Right lobe of liver (tissue), 6 donors: ENCODE measurements around the gene KDM2B. TPM values are rescaled to one million over a fixed set of nuclear protein-coding genes. Genes with fewer than 3 reads are reported as not detected.

Experiments
- ATAC-seq, 4 donors: fragments of 200-7000 bp; cut with Tn5 transposase; one replicate each; pipeline ENCODE4 v1.9.1; 2020; ENCODE audit warnings: mild to moderate bottlenecking in 4 of 4, moderate library complexity in 4 of 4
- DNase-seq, 3 donors: peaks; one replicate each; pipeline ENCODE4 v3.0.0-alpha.2; 2020
- H3K27ac ChIP-seq, 3 donors: fragments of 200-600 bp; one replicate each; pipeline ENCODE4 v1.8.0; 2022
- H3K27me3 ChIP-seq, 2 donors: fragments of 200-600 bp; one replicate each; pipeline ENCODE4 v1.8.0; 2022
- H3K36me3 ChIP-seq, 4 donors: fragments of 200-600 bp; sonication (generic) in 1 of 4; one replicate each; pipeline versions ENCODE4 v1.5.1 to v1.8.0; 2017 to 2022; ENCODE audit warnings: control low read depth in 1 of 4
- H3K4me1 ChIP-seq, 4 donors: fragments of 200-600 bp; sonication (generic) in 1 of 4; one replicate each; pipeline versions ENCODE4 v1.5.1 to v1.8.0; 2017 to 2022; ENCODE audit warnings: control low read depth in 1 of 4
- H3K4me3 ChIP-seq, 3 donors: fragments of 200-600 bp; one replicate each; pipeline ENCODE4 v1.8.0; 2022
- H3K9me3 ChIP-seq, 4 donors: fragments of 200-600 bp; sonication (generic) in 1 of 4; one replicate each; pipeline versions ENCODE4 v1.5.1 to v1.8.0; 2017 to 2022; ENCODE audit warnings: control low read depth in 1 of 4
- POLR2A ChIP-seq: fragments of 450-650 bp; IDR thresholded peaks from one replicate; pipeline ENCODE4 v1.6.1; 2017; ENCODE audit warnings: antibody characterized with exemption, mild to moderate bottlenecking
- WGBS: methylation state at CpG from one replicate; pipeline ENCODE4 v1.1.6; 2018; ENCODE audit warnings: low coverage, low lambda C conversion rate; ENCODE audit not compliant: insufficient coverage; ENCODE audit errors: missing lambda C conversion rate; 5-methylcytosine and 5-hydroxymethylcytosine counted together
- intact Hi-C, 2 donors: fragments of 100-400 bp; cut with DNase I; formaldehyde crosslinking; loops; one replicate each; pipeline versions ENCODE4 v1.11.2 to v1.14.1; 2022
- total RNA-seq, 6 experiments: library from RNA; depleted of rRNA in 2 of 6; stranded (reverse); fragments of >200 nt in 2 of 6; fragmentation: NEBNext Ultra II Directional in 3 of 6; extraction: Animal tissue kit (Norgen Biotek cat#: 25700) in 3 of 6; gene quantifications; one replicate each; pipeline versions ENCODE4 v1.1.0 to v1.2.4, GENCODE V29; 2016 to 2023
- TF ChIP-seq, protein P1 (sequence below), 4 donors: fragments of 200-600 bp in 3 of 4; fragments of 450-650 bp in 1 of 4; IDR thresholded peaks; one replicate each; pipeline versions ENCODE4 v1.5.1 to v1.8.0; 2016 to 2022; ENCODE audit warnings: antibody characterized with exemption in 4 of 4, mild to moderate bottlenecking in 2 of 4
- donor health status: DM: no; HTN: yes; CAD: no.
- donor health status: DM: no; HTN: no; CAD: no.
- donor health status: DM: no; HTN: no; CAD: no.
- donor health status: DM: no; HTN: yes; CAD: no.
- donor health status: DM: no; HTN: yes; CAD: no.

KDM2B gene
- total RNA-seq, 6 experiments from 2014 or later = 4.8 to 22.8 (median 9.8) TPM

GRCh38 chr12:121417847-121418246 lies 163.0 kb downstream of the KDM2B start:
- H3K27me3 ChIP-seq = no peaks in the 10 kb centered on the region
- H3K27ac ChIP-seq = no peak overlapping the region
- no peaks in the 10 kb centered on the region for H3K4me1 ChIP-seq
- TF ChIP-seq POLR2A = no peak
- TF ChIP-seq, protein P1, sequence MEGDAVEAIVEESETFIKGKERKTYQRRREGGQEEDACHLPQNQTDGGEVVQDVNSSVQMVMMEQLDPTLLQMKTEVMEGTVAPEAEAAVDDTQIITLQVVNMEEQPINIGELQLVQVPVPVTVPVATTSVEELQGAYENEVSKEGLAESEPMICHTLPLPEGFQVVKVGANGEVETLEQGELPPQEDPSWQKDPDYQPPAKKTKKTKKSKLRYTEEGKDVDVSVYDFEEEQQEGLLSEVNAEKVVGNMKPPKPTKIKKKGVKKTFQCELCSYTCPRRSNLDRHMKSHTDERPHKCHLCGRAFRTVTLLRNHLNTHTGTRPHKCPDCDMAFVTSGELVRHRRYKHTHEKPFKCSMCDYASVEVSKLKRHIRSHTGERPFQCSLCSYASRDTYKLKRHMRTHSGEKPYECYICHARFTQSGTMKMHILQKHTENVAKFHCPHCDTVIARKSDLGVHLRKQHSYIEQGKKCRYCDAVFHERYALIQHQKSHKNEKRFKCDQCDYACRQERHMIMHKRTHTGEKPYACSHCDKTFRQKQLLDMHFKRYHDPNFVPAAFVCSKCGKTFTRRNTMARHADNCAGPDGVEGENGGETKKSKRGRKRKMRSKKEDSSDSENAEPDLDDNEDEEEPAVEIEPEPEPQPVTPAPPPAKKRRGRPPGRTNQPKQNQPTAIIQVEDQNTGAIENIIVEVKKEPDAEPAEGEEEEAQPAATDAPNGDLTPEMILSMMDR (IDR thresholded peaks at IDR 0.05) = no peak
- H3K9me3 ChIP-seq = no peaks in the 10 kb centered on the region
- WGBS = 88% methylated on average over 6 of the region's 6 CpGs
- H3K36me3 ChIP-seq = peaks cover 0 to 56% (median 6%) of the 10 kb centered on the region in 4 donors
- DNase-seq (no peak), ATAC-seq (no peak)
- no peak overlapping the region for H3K4me3 ChIP-seq
- intact Hi-C loops = no loop called here

DNA sequence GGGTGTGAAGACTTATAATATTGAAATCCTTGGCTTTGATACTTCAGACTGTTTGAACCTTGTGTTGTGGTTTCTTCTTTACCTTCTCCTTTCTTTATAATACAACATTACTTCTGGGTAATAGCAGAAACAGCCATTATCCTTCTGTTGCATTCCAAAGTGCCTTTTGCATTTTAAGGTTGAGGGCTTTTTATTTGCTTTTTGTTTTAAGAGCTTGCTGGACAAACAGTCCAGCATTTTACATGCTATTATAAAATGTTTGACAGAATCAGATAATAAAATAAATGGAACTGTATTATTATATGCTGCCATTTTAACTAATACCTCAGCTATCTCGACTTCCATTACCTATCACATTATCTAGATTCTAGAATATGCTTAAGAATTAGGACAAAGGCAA lies 166.9 kb downstream of the KDM2B start:
- H3K27ac ChIP-seq = no peak overlapping the region
- H3K4me3 ChIP-seq = no peak overlapping the region
- DNase-seq = no peak
- H3K9me3 ChIP-seq = no peaks in the 10 kb centered on the region
- no peak for ATAC-seq
- no peaks in the 10 kb centered on the region for H3K27me3 ChIP-seq
- no peak for TF ChIP-seq POLR2A
- TF ChIP-seq, protein P1 (IDR thresholded peaks at IDR 0.05) = no peak
- H3K36me3 ChIP-seq = peaks cover 0 to 31% (median 3%) of the 10 kb centered on the region in 4 donors
- no peaks in the 10 kb centered on the region for H3K4me1 ChIP-seq
- 89% methylated on average over 1 of the region's 1 CpG for WGBS
- intact Hi-C loops = no loop called here

DNA sequence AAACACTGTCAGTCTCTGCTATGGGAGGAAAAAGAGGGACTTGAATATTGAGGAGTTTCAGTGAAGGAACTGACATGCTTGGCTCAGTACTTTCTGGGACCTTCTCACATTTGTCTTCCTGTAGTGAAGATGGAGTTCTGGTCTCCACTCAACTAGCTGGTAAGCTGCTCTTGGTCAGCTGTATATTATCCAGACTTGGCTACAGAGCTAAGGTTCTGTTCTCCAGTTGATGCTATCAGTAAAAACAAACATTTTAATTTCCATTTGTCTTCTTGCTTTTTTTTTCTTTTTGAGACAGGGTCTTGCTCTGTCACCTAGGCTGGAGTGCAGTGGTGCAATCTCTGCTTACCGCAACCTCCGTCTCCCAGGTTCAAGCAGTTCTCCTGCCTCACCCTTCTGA lies 175.6 kb downstream of the KDM2B start:
- no peak for ATAC-seq
- intact Hi-C loops = no loop called here
- H3K4me3 ChIP-seq = no peak overlapping the region
- no peak for DNase-seq
- TF ChIP-seq, protein P1 (IDR thresholded peaks at IDR 0.05) = no peak
- no peak for TF ChIP-seq POLR2A
- H3K9me3 ChIP-seq = no peaks in the 10 kb centered on the region
- no peaks in the 10 kb centered on the region for H3K27me3 ChIP-seq
- H3K27ac ChIP-seq = no peak overlapping the region
- H3K4me1 ChIP-seq = peaks cover 0 to 22% (median 8%) of the 10 kb centered on the region in 4 donors
- 100% methylated on average over 2 of the region's 2 CpGs for WGBS
- peaks cover 0 to 7% (median 0%) of the 10 kb centered on the region in 4 donors for H3K36me3 ChIP-seq

DNA sequence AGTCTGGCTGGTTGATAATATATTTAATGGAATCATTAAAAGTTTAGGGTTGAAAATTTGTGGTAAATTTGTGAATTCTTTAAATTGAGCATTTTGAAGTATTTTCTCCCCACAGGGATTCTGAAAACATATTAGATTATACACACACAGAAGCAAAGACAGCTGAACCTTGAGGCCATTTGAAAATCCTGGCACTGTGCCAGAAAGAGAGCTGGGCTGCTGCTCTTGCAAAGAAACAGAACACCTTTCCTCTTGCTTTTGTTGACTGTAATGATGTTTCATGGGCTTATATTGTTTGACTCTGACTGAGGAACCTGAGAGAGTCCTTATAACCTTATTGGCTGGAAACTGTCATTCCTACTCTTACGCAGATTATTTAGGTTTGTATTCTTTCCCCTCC lies 176.1 kb downstream of the KDM2B start:
- WGBS = 100% methylated on average over 1 of the region's 1 CpG
- DNase-seq = no peak
- H3K27ac ChIP-seq = no peak overlapping the region
- no peak overlapping the region for H3K4me3 ChIP-seq
- ATAC-seq = no peak
- no peaks in the 10 kb centered on the region for H3K9me3 ChIP-seq
- TF ChIP-seq, protein P1 (IDR thresholded peaks at IDR 0.05) = no peak
- no peak for TF ChIP-seq POLR2A
- intact Hi-C loops = no loop called here
- H3K36me3 ChIP-seq = peaks cover 0 to 7% (median 0%) of the 10 kb centered on the region in 4 donors
- peaks cover 0 to 22% (median 8%) of the 10 kb centered on the region in 4 donors for H3K4me1 ChIP-seq
- no peaks in the 10 kb centered on the region for H3K27me3 ChIP-seq

GRCh38 chr12:121403721-121404120 lies 177.1 kb downstream of the KDM2B start:
- ATAC-seq = no peak
- intact Hi-C loops = no loop called here

More at GRCh38 chr12:121403721-121404120, 177.1 kb downstream of the KDM2B start:
- peaks cover 0 to 7% (median 0%) of the 10 kb centered on the region in 4 donors for H3K36me3 ChIP-seq
- H3K27me3 ChIP-seq = no peaks in the 10 kb centered on the region
- H3K4me1 ChIP-seq = peaks cover 0 to 30% (median 10%) of the 10 kb centered on the region in 4 donors
- H3K9me3 ChIP-seq = no peaks in the 10 kb centered on the region
- WGBS = 89% methylated on average over 3 of the region's 5 CpGs
- no peak overlapping the region for H3K27ac ChIP-seq
- no peak for DNase-seq
- no peak for TF ChIP-seq POLR2A
- TF ChIP-seq, protein P1 (IDR thresholded peaks at IDR 0.05) = no peak
- H3K4me3 ChIP-seq = no peak overlapping the region
